Activated CD4-positive, CD25-positive, alpha-beta regulatory T cell treated with anti-CD3 and anti-CD28 coated beads, Interleukin-2, amount 50 U/mL, for 16 hours (primary cell): ENCODE results near the gene TNRC6A.
"Not testable (repeated sequence)": the region's sequence is repeated elsewhere in the genome, so short reads cannot be mapped to it uniquely, and the experiment has no call there.

Source experiments
- DNase-seq: peaks from one replicate; pipeline ENCODE4 v3.0.0-alpha.2; 2020; ENCODE audit warnings: low read depth, low spot score

The TNRC6A gene

DNA sequence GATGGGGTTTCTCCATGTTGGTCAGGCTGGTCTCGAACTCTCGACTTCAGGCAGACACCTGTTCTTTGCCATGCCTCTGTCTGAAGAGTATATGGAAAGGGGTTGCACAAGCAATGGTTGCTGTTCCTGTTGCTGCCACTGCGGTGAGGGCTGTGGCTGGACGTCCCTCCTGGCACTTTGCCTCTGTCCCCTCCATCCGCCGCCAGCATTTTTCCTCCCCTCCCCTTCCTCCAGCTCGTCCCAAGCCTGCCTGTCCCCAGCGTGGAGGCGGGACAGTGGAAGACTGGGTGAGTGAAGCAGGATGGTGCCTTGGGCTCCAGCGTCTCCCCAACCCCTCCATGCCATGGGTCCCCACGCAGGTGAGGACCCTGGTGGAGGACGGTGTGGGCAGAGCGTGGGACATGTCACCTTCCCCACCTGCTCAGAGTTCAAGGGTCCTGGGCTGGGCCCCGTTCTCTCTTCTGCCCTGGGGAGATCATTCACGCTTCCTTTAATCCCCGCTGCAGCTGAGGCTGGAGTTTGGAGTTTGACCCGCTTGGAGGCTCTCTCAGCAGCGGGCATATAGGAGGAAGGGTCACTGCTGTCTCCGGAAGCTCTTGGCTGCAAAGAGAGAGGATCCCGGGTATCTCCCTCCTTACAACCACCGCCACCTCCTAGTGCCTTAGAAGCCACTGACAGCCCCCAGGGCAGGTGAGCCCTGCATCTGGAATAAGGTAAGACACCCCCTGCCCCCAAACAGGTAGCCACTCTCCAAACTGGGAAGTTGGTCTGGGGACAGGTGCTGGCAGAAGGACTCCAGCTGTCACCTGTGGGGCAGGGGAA, 116.5 kb downstream of the TNRC6A start, which contains the start of gene SLC5A11:
Gene SLC5A11 (plus strand): TSS at position 238 of the 822 bp plus-strand sequence. CDS start 12,681 bp downstream, outside the sequence.
- DNase-seq, result no peak

DNA sequence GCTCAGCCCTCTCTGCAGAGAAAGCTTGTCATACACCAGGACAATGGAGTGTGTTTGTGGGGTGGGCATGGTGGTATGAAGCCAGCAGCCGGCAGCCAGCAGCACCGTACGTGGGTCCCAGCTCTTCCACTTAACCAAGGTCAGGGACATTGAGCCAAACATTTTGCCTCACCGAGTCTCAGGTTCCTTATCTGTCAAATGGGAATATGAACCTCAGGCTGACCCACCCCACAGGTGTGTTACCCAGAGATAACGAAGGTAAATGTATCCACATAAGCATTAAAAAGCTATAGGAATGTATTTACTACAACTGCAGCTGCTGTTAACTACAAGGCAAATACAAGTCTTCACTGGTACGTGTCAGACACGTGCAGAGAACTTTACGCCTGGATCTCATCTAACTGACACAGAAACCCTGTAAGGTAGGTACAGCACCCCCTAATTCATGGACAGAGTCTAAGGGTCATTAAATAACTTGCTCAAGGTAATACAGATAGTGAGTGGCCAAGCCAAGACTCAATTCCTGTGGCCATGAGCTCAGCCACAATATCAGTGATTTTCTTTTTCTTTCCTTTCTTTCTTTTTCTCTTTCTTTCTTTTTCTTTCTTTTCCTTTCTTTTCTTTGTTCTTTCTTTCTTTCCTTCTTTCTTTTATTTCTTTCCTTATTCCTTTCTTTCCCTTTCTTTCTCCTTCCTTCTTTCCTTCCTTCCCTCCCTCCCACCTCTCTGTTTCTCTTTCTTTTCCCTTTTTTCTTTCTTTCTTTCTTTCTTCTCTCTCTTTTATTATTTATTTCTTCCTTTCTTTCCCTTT, 117.3 kb downstream of the TNRC6A start:
- no peak for DNase-seq

DNA sequence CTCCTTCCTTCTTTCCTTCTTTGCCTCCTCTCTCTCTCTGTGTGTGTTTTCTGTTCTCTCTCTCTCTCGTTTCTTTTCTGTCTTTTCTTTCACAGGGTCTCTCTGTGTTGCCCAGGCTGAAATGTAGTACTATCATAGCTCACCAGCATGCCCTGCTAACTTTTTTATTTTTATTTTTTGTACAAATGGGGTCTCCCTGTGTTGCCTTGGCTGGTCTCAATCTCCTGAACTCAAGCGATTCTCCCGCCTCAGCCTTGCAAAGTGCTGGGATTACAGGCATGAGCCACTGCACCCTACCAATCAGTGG, 117.9 kb downstream of the TNRC6A start:
- no peak for DNase-seq

DNA sequence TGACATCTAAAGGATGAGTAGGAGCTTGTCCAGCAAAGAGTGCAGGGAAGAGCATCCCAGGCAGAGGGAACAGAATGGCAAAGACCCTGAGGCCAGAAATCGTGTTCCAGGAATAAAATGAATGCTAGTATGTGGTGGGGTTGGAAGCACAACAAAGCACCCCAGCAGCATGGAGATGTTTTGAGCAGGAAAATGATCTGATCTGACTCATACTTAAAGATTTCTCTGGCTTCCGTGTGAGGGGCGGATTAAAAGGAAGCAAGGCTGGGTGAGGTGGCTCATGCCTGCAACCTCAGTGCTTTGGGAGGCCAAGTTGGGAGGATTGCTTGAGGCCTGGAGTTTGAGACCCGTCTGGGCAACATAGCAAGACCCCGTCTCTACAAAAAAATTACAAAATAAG, 118.6 kb downstream of the TNRC6A start:
- DNase-seq, result no peak

DNA sequence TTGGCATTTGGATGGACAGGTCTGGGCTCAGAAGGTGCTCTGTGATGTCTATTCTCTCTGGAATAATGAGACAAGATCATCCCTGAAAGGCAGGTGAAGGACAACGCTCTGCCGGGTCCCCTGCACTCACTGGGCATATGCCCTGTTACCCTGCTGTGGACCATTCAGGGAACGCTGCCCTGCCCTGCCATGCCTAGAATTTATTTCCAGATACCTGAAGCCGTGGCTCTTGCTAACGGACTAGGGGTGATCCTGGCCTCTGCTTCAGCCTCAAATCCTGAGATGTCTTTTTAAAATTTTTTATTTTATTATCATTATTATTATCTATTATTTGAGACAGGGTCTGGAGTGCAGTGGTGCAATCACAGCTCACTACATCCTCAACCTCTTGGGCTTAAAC, 120.2 kb downstream of the TNRC6A start:
- no peak for DNase-seq

DNA sequence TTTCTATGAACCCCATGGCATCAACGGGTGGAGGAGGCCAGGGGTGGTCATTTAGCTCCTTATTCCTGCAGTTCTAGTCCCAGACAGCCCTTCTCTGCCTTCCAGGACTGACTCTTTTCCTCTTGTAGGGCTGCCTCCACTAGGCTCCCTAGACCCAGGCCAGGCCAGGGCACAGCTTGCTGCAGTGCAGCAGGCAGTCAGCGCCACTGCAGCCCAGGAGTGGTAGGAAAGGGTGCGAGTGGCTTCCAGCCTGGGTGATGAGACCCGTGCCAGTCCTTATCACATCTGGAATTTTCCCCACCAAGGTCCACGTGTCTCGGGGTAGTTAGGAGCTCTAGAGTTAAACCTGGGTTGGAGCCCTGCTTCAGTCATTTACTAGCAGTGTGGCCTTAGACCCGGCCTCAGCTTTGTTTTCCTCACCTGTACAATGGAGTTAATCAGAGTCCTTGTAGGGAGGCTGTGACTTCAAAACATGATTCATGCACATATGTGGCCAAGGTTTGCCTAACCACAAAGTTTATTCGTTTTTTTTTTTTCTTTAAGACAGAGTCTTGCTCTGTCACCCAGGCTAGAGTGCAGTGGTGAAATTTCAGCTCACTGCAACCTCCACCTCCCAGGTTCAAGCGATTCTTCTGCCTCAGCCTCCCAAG, 121.0 kb downstream of the TNRC6A start:
- DNase-seq, result no peak

DNA sequence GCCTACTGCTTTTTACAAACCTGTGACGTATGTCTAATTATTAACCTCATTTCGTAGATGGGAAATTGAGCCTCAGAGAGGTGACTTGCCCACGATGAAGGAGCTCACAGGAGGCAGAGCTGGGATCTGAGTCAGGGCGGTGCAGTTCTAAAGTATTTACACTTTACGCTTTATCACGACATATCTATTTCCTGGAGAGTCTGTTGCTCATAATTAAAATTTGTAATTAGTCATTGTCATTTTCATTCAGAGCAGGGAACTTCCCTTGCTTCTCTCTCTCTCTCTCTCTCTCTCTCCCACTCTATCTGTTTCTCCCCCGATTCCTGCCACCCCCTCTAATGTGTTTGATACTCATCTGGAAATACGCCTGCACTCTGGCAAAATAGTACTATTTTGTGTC, 122.2 kb downstream of the TNRC6A start:
- DNase-seq, result no peak

DNA sequence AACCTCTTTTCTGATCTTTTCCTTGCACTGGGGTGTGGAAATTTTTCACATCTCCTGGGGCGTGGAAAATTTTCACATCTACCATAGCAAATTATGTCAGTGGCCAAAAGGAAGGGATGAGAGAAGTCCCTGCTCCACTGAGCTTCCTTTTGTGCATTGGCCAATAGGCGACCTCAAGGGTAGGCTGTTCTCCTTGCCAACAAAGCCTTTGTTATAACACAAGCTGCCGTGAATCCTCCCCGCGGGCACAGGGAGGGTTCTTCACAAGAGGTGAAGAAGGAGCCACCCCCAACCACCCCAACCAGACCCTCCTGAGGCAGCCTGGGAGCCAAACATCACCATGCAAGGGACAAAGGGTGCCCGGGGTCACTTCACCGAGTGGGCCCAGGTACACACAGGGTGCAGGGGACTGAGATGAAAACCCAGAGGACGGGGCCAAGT, 122.8 kb downstream of the TNRC6A start:
- no peak for DNase-seq

DNA sequence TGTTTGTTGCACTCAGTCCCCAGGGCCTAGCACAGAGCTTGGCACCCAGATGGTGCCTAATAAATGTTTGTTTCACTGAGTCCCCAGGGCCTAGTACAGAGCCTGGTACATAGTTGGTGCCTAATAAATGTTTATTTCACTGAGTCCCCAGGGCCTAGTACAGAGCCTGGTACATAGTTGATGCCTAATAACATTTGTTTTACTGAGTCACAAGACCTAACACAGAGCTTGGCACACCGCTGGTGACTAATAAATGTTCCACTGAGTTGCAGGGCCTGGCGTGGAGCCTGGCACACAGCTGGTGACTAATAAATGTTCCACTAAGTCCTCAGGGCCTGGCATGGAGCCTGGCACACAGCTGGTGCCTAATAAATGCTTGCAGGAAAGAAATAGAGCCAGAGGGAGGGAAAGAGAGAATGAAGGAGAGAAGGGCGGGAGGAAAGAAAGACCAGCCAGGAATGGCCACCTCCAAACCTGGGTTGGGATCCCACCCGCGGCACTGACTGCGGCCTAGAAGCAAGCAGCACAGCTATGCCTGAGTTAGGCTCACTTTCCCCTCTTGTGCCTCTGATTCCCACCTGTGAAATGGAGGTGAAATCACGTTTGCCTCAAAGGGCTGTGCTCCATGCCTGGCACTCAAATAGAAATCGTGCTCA, 123.8 kb downstream of the TNRC6A start:
- no peak for DNase-seq

DNA sequence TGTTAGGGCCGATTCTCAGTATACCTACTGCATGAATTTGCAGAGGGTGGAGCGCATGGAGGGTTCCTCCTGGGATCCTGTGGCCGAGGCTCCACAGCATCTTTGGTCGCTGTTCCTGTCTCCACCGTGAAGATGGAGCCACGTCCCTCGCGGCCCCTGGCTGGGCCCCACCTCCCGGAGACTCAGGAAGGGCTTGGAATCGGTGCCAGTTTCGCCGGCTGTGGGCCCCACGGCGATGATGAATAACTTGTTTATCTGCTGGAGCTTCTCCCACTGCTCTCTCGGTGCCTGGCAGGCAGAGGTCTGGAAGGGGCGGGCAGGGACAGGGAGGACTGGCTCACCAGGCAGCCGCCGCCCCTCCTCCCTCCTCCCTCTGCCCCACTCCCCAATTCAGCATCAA, 124.4 kb downstream of the TNRC6A start:
- DNase-seq, result no peak

DNA sequence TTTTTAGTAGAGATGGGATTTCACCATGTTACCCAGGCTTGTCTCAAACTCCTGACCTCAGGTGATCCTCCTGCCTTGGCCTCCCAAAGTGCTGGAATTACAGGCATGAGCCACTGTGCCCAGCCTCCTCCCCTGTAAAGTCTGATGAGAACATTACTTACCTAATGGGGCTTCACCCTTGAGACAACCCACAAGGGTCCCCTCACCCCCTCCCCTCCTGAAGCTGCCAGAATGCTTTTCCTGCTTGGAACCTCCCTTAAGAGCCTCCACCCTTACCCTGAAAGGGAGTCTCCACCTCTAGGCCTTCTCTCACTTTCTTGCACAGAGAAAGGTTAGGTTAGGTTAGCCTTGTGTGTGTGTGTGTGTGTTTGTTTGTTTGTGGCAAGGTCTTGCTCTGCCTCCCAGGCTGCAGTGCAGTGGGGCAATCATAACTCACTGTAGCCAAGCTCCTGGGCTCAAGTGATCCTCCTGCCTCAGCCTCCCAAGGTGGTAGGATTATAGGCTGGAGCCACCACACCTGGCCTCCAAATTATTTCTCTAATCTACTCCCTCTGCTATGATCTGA, 125.2 kb downstream of the TNRC6A start:
- no peak for DNase-seq

DNA sequence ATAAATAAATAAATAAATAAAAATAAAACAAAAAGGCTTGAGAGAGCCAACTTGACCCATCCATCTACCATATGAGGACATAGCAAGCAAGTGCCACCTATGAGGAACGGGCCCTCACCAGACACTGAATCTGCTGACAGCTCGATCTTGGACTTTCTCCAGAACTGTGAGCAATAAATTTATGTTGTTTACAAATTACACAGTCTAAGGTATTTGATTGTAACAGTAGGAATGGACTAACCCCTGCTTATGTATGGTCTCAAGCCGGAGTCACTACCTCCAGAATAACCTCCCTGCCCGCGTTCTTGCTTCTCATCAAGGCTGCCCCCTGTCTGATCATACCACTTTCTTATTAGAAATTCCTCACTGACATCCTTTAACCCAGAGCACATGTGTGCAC, 126.2 kb downstream of the TNRC6A start:
- DNase-seq, result no peak

DNA sequence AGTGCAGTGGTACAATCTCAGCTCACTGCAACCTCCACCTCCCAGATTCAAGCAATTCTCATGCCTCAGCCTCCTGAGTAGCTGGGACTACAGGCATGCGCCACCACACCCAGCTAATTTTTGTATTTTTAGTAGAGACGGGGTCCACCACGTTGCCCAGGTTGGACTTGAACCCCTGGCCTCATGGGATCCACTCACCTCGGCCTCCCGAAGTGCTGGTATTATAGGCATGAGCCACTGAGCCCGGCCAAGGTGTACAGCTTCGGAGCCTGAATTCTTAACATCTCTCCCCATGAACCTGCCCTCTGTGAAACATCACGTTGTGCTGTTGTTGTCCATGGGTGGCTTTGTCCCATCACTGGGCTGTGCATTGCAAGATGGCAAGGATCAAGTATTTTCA, 127.4 kb downstream of the TNRC6A start:
- not testable (repeated sequence) for DNase-seq

DNA sequence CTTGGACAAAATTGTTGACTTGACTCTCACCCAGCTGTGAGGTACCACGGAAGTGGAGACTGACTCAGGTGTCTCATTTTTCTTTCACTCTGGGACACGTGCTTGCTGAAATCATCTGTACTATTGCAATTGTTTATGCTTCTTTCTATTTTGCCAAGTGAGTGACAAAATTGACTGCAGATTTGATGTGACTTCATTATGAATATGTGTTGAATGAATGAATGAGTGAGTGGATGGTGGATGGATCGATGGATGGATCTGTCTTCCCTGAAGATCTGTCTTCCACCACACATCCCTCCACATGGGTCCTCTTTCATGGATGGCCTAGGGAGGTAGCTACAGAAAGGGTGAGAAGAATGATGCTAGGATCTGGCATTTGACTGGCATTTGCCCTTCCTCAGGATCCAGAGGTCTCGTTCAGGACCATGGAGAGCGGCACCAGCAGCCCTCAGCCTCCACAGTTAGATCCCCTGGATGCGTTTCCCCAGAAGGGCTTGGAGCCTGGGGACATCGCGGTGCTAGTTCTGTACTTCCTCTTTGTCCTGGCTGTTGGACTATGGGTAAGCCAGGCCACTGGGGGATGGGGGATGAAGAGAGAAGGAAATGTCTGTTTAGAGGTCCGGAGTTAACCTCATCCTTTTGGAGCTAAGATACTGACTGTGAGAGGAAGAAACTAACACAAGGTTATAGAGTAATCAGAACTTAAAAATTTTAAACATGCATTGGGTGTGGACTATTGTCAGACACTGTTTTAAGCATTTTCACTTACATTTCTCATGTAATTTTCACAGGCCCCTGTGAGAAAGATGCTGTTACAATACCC, 129.0 kb downstream of the TNRC6A start:
- no peak for DNase-seq

DNA sequence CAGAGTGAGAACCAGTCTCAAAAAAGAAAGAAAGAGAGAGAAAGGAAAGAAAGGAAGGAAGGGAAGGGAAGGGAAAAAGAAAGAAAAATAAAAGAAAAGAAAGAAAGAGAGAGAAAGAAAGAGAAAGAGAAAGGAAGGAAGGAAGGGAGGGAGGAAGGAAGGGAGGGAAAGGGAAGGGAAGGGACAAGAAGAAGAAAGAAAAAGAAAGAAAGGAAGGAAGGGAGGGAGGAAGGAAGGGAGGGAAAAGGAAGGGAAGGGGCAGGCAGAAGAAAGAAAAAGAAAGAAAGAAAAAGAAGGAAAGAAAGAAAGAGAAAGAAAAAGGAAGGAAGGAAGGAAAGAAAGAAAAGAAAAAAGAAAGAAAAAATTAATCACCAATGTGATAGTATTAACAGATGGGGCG, 132.0 kb downstream of the TNRC6A start:
- DNase-seq, result no peak

DNA sequence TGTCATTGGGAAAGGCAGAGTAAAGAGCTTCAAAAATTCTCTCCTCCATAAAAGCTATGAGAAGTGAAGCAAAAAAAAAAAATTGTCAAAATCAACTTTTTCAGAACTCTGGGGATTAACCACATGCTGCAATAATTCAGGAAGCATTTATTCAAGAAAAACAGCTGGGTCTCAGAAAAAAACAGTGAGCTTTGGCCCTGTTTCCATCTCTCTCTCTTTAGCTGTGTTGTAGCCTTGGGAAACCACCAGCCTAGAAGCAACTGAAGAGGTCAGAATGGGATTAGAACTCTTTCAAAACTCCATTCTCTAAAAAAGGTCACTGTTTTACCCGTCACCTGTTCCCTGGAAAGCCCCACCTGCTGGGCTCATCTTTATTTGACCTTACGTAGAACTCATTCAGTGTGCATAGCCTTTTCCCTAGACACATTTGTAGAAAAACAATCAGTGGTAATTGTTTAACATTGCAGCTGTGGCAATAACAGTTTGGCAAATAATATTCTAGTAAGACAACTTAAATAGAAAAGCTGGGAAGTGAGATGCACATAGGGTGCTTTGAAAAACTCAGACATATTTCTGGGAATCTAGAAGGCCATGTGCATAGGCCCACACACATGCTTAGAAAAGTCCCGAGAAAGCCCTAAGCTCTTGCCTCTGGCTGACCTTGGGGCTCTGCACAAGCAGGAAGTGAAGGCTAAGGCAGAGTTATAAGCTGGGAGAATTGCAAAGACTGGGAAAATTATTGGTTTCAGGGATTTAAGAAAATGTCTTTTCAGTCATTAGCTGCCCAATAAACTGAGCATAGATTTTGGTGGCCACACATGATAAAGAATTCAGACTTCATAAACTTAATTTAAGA, 134.4 kb downstream of the TNRC6A start:
- DNase-seq, result no peak

DNA sequence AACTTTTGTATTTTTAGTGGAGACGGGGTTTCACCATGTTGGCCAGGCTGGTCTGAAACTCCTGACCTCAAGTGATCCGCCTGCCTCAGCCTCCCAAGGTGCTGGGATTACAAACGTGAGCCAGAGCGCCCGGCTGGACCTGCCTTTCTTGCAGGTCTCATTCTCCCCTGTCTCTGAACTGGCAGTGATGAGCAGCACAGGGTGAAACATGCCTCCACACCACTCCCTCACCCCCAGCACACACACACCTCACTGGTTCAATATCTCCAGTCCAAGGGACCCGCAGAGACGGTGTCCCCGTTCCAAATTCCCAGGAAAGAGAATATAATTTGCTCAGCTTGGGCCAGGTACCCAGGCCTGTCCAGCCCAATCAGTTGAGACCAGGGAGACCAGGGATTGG, 139.6 kb downstream of the TNRC6A start:
- DNase-seq, result no peak

DNA sequence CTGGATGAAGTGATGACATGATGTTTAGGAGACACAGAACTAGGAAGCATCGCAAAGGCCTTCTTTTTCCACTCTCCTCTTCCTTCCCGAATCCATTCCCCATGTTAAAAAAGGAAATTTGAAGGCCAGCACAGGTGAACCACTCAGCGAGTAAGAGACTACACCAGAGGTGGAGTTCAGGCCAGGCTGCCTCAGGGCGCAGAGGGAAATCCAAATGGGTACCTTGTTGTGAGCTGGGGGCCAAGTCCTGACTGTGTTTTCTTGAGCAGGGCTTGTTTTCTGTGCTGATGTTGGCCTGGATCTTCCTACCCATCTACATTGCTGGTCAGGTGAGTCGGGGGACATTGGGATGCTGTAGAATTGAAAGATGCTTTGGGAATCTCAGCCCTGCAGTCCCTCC, 142.4 kb downstream of the TNRC6A start:
- no peak for DNase-seq

DNA sequence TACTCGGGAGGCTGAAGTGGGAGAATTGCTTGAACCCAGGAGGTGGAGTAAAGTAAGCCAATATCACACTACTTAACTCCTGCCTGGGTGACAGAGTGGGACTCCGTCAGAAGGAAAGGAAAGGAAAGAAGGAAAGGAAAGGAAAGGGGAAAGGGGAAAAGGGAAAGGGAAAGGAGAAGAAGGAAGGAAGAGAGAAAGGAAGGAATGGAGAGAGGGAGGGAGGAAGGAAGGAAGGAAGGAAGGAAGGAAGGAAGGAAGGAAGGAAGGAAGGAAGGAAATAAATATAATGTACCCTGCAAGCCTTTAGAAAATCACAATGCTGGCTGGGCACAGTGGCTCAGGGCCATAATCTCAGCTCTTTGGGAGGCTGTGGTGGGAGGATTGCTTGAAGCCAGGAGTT, 143.6 kb downstream of the TNRC6A start:
- DNase-seq, result no peak

DNA sequence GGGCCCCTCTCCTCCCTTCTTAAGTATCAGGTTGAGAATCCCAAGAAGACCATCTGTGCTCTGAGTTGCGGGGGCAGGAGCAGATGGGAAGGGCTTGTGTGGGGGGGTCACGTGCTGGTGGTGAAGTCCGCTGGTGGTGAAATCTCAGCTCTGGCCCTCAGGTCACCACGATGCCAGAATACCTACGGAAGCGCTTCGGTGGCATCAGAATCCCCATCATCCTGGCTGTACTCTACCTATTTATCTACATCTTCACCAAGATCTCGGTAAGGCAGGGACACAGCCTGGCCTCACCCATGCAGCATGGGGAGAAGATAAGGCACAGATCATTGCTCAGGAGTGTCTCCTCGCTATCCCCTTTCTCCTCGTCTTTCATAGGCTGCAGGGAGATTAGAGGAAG, 146.0 kb downstream of the TNRC6A start:
- DNase-seq, result no peak
